ENCODE results near the gene TFIP11.
A peak's percentile ranks its signal among the peaks of the same experiment; 100 is the strongest.

Gene TFIP11

GRCh38 chr22:26502688-26503561 is 9.3 kb downstream of the TFIP11 start:
- DNase-seq = peak; percentile 95

GRCh38 chr22:26501996-26502395 is 10.3 kb downstream of the TFIP11 start:
- DNase-seq = no peak

- DNase-seq = no peak
Observed at GRCh38 chr22:26499188-26499703, 13.0 kb downstream of the TFIP11 start.

GRCh38 chr22:26496456-26496855 is 15.8 kb downstream of the TFIP11 start:
- no peak for DNase-seq

- no peak for DNase-seq
Observed at GRCh38 chr22:26494506-26494905, 17.8 kb downstream of the TFIP11 start.

- DNase-seq = no peak
Observed at GRCh38 chr22:26492220-26492619, 20.1 kb downstream of the TFIP11 start.

- DNase-seq = no peak
Observed at GRCh38 chr22:26489447-26490036, 22.7 kb downstream of the TFIP11 start.

- no peak for DNase-seq
Observed at GRCh38 chr22:26487996-26488395, 24.3 kb downstream of the TFIP11 start.

GRCh38 chr22:26486394-26486793 is 25.9 kb downstream of the TFIP11 start:
- DNase-seq = no peak

GRCh38 chr22:26485806-26486390 is 26.4 kb downstream of the TFIP11 start:
- peak; percentile 57 for DNase-seq

GRCh38 chr22:26485013-26485412 is 27.3 kb downstream of the TFIP11 start:
- no peak for DNase-seq

GRCh38 chr22:26484360-26484706 is 27.9 kb downstream of the TFIP11 start:
- peak; percentile 66 for DNase-seq

GRCh38 chr22:26483439-26484359 is 28.6 kb downstream of the TFIP11 start, which contains the start of the genes HPS4 and SRRD:
TSS of gene HPS4 (minus strand) at chr22:26483783. CDS start at chr22:26481762, 2,021 bp downstream.
TSS of gene SRRD (plus strand) at chr22:26483877. CDS start at chr22:26483891, 14 bp downstream.
- peak; percentile 95 for DNase-seq

GRCh38 chr22:26483043-26483438 is 29.2 kb downstream of the TFIP11 start:
- DNase-seq = no peak

GRCh38 chr22:26482161-26482560 is 30.1 kb downstream of the TFIP11 start:
- DNase-seq = peak; percentile 49

GRCh38 chr22:26481694-26482093 is 30.6 kb downstream of the TFIP11 start:
- DNase-seq = no peak

- no peak for DNase-seq
Observed at GRCh38 chr22:26481112-26481693, 31.1 kb downstream of the TFIP11 start.

- no peak for DNase-seq
Observed at GRCh38 chr22:26480611-26480932, 31.7 kb downstream of the TFIP11 start.

- DNase-seq = peak; percentile 84
Observed at GRCh38 chr22:26479792-26480610, 32.3 kb downstream of the TFIP11 start.

- DNase-seq = peak; percentile 94
Observed at GRCh38 chr22:26479043-26479791, 33.1 kb downstream of the TFIP11 start.

GRCh38 chr22:26477341-26477731 is 34.9 kb downstream of the TFIP11 start:
- DNase-seq = no peak

Measured in hematopoietic multipotent progenitor cell treated with erythropoietin and hydrocortisone succinate and interleukin-3 and kit ligand, for 4 days (in vitro differentiated cells).